ENCODE measurements around the gene CDKL1. TPM values are rescaled to one million over a fixed set of nuclear protein-coding genes. Genes with fewer than 3 reads are reported as not detected.

The CDKL1 gene
- total RNA-seq, 4 donors from 2014 or later, result 1.5 to 12.5 (median 3.9) TPM

DNA sequence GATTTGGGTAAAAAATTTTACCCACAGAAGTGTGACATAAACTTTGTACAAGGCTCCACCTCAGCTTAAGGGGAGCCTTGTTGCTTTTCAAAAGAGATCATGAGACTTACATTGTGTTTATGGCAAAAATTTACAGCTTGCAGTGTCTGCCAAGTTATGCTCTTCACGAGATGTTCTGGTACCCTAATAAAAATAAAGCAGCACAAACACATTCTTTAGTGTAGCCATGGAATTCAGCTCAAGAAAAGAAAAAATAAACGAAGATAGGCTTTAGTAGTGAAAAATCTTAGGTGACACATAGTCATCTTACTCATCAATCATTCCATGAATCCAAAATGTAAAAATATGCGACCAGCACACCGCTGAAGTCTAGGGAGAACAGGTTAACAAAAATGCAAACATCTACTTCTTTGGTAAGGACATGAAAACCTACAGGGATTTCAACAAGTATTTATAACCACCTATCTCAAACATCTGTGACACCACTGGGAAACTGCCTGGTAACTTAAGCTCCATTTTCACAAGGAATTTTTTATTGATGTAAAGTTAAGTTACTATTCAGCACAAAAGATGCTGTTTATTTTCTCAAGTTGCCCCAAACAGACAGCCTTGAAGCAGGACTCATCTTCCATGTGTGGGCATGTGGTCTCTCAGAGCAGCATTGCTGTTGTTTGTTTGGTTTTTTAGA lies 51.7 kb downstream of the CDKL1 start:
- TF ChIP-seq, protein P1, sequence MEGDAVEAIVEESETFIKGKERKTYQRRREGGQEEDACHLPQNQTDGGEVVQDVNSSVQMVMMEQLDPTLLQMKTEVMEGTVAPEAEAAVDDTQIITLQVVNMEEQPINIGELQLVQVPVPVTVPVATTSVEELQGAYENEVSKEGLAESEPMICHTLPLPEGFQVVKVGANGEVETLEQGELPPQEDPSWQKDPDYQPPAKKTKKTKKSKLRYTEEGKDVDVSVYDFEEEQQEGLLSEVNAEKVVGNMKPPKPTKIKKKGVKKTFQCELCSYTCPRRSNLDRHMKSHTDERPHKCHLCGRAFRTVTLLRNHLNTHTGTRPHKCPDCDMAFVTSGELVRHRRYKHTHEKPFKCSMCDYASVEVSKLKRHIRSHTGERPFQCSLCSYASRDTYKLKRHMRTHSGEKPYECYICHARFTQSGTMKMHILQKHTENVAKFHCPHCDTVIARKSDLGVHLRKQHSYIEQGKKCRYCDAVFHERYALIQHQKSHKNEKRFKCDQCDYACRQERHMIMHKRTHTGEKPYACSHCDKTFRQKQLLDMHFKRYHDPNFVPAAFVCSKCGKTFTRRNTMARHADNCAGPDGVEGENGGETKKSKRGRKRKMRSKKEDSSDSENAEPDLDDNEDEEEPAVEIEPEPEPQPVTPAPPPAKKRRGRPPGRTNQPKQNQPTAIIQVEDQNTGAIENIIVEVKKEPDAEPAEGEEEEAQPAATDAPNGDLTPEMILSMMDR (IDR thresholded peaks at IDR 0.05), result no peak
- no peak for TF ChIP-seq POLR2A (IDR thresholded peaks at IDR 0.05)
- no peak overlapping the region for H3K4me3 ChIP-seq (ENCODE audit: low read depth, poor library complexity, severe bottlenecking)
- intact Hi-C loops (cut with DNase I; ENCODE audit: low total_unique reads), result loop anchor here (10.0 kb wide), 1 partner anchor 180 kb away; no protein-coding TSS in a partner anchor
- 38 to 54% methylated on average over 4 of the region's 4 CpGs for WGBS, 2 donors
- DNase-seq (ENCODE audit: low spot score in 2 of 2), result no peak

- TF ChIP-seq, protein P1 (IDR thresholded peaks at IDR 0.05), result no peak
- TF ChIP-seq POLR2A (IDR thresholded peaks at IDR 0.05), result no peak
- intact Hi-C loops (cut with DNase I; ENCODE audit: low total_unique reads), result loop anchor here (10.0 kb wide), 1 partner anchor 181 kb away; no protein-coding TSS in a partner anchor
- no peak overlapping the region for H3K4me3 ChIP-seq (ENCODE audit: low read depth, poor library complexity, severe bottlenecking)
- no peak for DNase-seq (ENCODE audit: low spot score in 2 of 2)
- WGBS, 2 donors, result 67 to 76% methylated on average over 7 of the region's 7 CpGs
These were observed 52.4 kb downstream of the CDKL1 start for GRCh38 chr14:50344116-50344775.

DNA sequence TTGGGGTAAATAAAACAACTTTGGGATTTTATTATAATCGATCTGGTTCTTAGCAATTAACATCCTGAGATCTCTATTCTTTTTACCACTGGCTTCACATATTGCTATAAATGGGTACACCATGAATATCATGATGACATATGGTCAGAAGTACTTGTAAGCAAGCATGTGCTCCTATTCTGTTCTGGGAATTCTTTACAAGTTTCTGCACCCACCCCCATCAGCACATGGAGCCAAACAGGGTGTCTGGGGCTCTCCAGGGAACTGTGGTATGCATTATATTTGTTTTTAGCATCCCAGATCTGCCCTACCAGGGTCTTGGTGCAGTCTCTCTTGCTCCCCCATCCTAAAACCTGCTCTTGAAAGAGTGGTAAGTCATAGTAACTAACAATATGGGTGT lies 53.2 kb downstream of the CDKL1 start:
- WGBS, 2 donors, result 49 to 51% methylated on average over 1 of the region's 1 CpG
- no peak overlapping the region for H3K4me3 ChIP-seq (ENCODE audit: low read depth, poor library complexity, severe bottlenecking)
- intact Hi-C loops (cut with DNase I; ENCODE audit: low total_unique reads), result loop anchor here (10.0 kb wide), 1 partner anchor 181 kb away; no protein-coding TSS in a partner anchor
- TF ChIP-seq POLR2A (IDR thresholded peaks at IDR 0.05), result no peak
- TF ChIP-seq, protein P1 (IDR thresholded peaks at IDR 0.05), result no peak
- no peak for DNase-seq (ENCODE audit: low spot score in 2 of 2)

GRCh38 chr14:50342221-50343078 lies 54.2 kb downstream of the CDKL1 start:
- TF ChIP-seq, protein P1 (IDR thresholded peaks at IDR 0.05), result no peak
- no peak for TF ChIP-seq POLR2A (IDR thresholded peaks at IDR 0.05)
- WGBS, 2 donors, result 5 to 7% methylated on average over 8 of the region's 8 CpGs
- no peak overlapping the region for H3K4me3 ChIP-seq (ENCODE audit: low read depth, poor library complexity, severe bottlenecking)
- DNase-seq (ENCODE audit: low spot score in 2 of 2), result peak; percentile 78 to 89
- intact Hi-C loops (cut with DNase I; ENCODE audit: low total_unique reads), result loop anchor here (10.0 kb wide), 1 partner anchor 182 kb away; no protein-coding TSS in a partner anchor

- 90 to 92% methylated on average over 9 of the region's 9 CpGs for WGBS, 2 donors
- intact Hi-C loops (cut with DNase I; ENCODE audit: low total_unique reads), result loop anchor here (10.0 kb wide), 1 partner anchor 184 kb away; no protein-coding TSS in a partner anchor
These were observed 55.7 kb downstream of the CDKL1 start for GRCh38 chr14:50340963-50341362.

More at GRCh38 chr14:50340963-50341362, 55.7 kb downstream of the CDKL1 start:
- H3K4me3 ChIP-seq (ENCODE audit: low read depth, poor library complexity, severe bottlenecking), result no peak overlapping the region
- DNase-seq (ENCODE audit: low spot score in 2 of 2), result no peak
- TF ChIP-seq, protein P1 (IDR thresholded peaks at IDR 0.05), result no peak
- no peak for TF ChIP-seq POLR2A (IDR thresholded peaks at IDR 0.05)

Data from lower leg skin (tissue), 4 donors.